ENCODE data around the gene FBH1.

DNA sequence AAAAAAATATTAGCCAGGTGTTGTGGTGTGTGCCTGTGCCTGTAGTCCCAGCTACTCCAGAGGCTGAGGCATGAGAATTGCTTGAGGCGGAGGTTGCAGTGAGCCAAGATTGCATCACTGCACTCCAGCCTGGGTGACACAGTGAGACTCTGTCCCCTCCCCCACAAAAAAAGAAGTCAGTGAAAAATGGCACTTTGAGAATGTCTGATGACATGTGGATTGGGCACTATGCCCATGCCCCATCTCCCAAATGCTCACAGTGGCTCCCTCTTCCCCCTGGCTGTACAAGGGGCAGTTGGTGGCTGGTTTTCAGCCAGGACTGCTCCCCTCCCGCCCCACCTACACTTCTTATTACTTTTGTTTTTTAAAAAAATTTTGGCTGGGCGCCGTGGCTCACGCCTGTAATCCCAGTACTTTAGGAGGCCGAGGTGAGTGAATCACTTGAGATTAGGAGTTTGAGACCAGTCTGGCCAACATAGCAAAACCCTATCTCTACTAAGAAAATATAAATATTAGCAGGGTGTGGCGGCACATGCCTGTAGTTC lies 61.2 kb downstream of the FBH1 start:
- TF ChIP-seq CTCF (IDR thresholded peaks at IDR 0.05; ENCODE audit: low read depth, low read length) = no peak
- TF ChIP-seq POLR2A (IDR thresholded peaks at IDR 0.05; ENCODE audit: extremely low read depth, insufficient read length) = no peak
- TF ChIP-seq, protein P1, sequence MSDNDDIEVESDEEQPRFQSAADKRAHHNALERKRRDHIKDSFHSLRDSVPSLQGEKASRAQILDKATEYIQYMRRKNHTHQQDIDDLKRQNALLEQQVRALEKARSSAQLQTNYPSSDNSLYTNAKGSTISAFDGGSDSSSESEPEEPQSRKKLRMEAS (IDR thresholded peaks at IDR 0.05; ENCODE audit: low read depth, low read length) = no peak
- TF ChIP-seq MYC (IDR thresholded peaks at IDR 0.05; ENCODE audit: low read depth, low read length) = no peak

All from NB4 (cell line).